ENCODE measurements around the gene COQ9.

GRCh38 chr16:57504001-57504400, 56.7 kb downstream of the COQ9 start:
- TF ChIP-seq CTCF (conservative IDR thresholded peaks at IDR 0.05; ENCODE audit: low read depth in 2 of 2): no peak
- no peak for TF ChIP-seq EZH2phosphoT487 (IDR thresholded peaks at IDR 0.05; ENCODE audit: unreplicated experiment)
- no peak for TF ChIP-seq STAT1 (IDR thresholded peaks at IDR 0.05; ENCODE audit: unreplicated experiment)
- TF ChIP-seq JUNB (IDR thresholded peaks at IDR 0.05; ENCODE audit: unreplicated experiment): no peak
- TF ChIP-seq REST (IDR thresholded peaks at IDR 0.05; ENCODE audit: unreplicated experiment): no peak
- TF ChIP-seq POLR2AphosphoS5 (IDR thresholded peaks at IDR 0.05; ENCODE audit: low read depth): no peak
- no peak for TF ChIP-seq ETS1 (IDR thresholded peaks at IDR 0.05)
- TF ChIP-seq EZH2 (IDR thresholded peaks at IDR 0.05; ENCODE audit: low read depth, unreplicated experiment): no peak
- no peak for TF ChIP-seq NANOG (IDR thresholded peaks at IDR 0.05; ENCODE audit: borderline replicate concordance)
- TF ChIP-seq ZNF462 (CRISPR knock-in tag; IDR thresholded peaks at IDR 0.05): no peak
- no peak for TF ChIP-seq CREB1 (CRISPR knock-in tag; IDR thresholded peaks at IDR 0.05; ENCODE audit: low read depth)
- no peak for TF ChIP-seq ZNF331 (CRISPR knock-in tag; IDR thresholded peaks at IDR 0.05; ENCODE audit: low read depth)
- no peak for TF ChIP-seq ZNF114 (CRISPR knock-in tag; IDR thresholded peaks at IDR 0.05)

Data from GM23338 (cell line).